H1 (cell line): ENCODE measurements around the gene CSAG2. TPM values are rescaled to one million over a fixed set of nuclear protein-coding genes. Genes with fewer than 3 reads are reported as not detected.

Experiments used
- polyA plus RNA-seq, 7 experiments: library from polyadenylated mRNA; depleted of rRNA in 3 of 7; stranded (reverse) in 5 of 7; unstranded in 2 of 7; fragments of >200 nt in 5 of 7; fragments of 200-250 nt in 2 of 7; gene quantifications; 1 replicate in 5 of 7; 2 replicates in 1 of 7; 4 replicates in 1 of 7; pipeline versions ENCODE4 v1.2.1 to v1.2.3, GENCODE V29; 2011 to 2013; ENCODE audit warnings: missing spikeins in 2 of 7, mixed read lengths in 2 of 7
- total RNA-seq: library from RNA; stranded (reverse); fragmentation: NEBNext Ultra II Directional; extraction: Animal tissue kit (Norgen Biotek cat#: 25700); gene quantifications from 2 replicates; pipeline ENCODE4 v1.2.1, GENCODE V29; 2021

Gene CSAG2
- total and polyA plus RNA-seq, 2 of the 8 experiments (the other 6 are each of a cell fraction or from before 2014, with no cell fraction given): 0.39 TPM; not detected in 1

Other genes starting within 250 kb of the CSAG2 start
- gene GABRQ, start 71.4 kb downstream of the CSAG2 start, total RNA-seq: 8.6 and 9.6 TPM in 2 replicates
- gene GABRQ, start 71.4 kb downstream of the CSAG2 start, polyA plus RNA-seq (2011; rRNA removed): 6.2 and 6.3 TPM in 2 replicates
- not detected in 2 replicates for gene MAGEA3, start 10.5 kb downstream of the CSAG2 start, total RNA-seq
- 0.06 TPM in 1 of 2 replicates, not detected in the other for gene MAGEA3, start 10.5 kb downstream of the CSAG2 start, polyA plus RNA-seq (2011; rRNA removed)
- gene MAGEA2B, start 5.4 kb upstream of the CSAG2 start, total RNA-seq: 0.29 TPM in 1 of 2 replicates, not detected in the other
- 1.3 and 1.6 TPM in 2 replicates for gene MAGEA2B, start 5.4 kb upstream of the CSAG2 start, polyA plus RNA-seq (2011; rRNA removed)
- gene CSAG1, start 24.4 kb upstream of the CSAG2 start, total RNA-seq: not detected in 2 replicates
- not detected in 2 replicates for gene CSAG1, start 24.4 kb upstream of the CSAG2 start, polyA plus RNA-seq (2011; rRNA removed)
- gene MAGEA12, start 24.5 kb upstream of the CSAG2 start, total RNA-seq: not detected in 2 replicates
- gene MAGEA12, start 24.5 kb upstream of the CSAG2 start, polyA plus RNA-seq (2011; rRNA removed): not detected in 2 replicates
- gene MAGEA2, start 44.6 kb upstream of the CSAG2 start, total RNA-seq: not detected in 2 replicates
- 0.77 and 1.4 TPM in 2 replicates for gene MAGEA2, start 44.6 kb upstream of the CSAG2 start, polyA plus RNA-seq (2011; rRNA removed)
- gene CSAG3, start 49.9 kb upstream of the CSAG2 start, total RNA-seq: not detected in 2 replicates
- 0.12 and 0.20 TPM in 2 replicates for gene CSAG3, start 49.9 kb upstream of the CSAG2 start, polyA plus RNA-seq (2011; rRNA removed)
- not detected in 2 replicates for gene MAGEA6, start 60.4 kb upstream of the CSAG2 start, total RNA-seq
- gene MAGEA6, start 60.4 kb upstream of the CSAG2 start, polyA plus RNA-seq (2011; rRNA removed): 0.08 and 0.17 TPM in 2 replicates
- 24.2 and 24.3 TPM in 2 replicates for gene CETN2, start 121.5 kb upstream of the CSAG2 start, total RNA-seq
- gene CETN2, start 121.5 kb upstream of the CSAG2 start, polyA plus RNA-seq (2011; rRNA removed): 7.6 and 13.1 TPM in 2 replicates
- 30.5 and 31.5 TPM in 2 replicates for gene NSDHL, start 121.8 kb upstream of the CSAG2 start, total RNA-seq
- gene NSDHL, start 121.8 kb upstream of the CSAG2 start, polyA plus RNA-seq (2011; rRNA removed): 26.8 and 34.6 TPM in 2 replicates
- 15.4 and 15.6 TPM in 2 replicates for gene ZNF185, start 188.8 kb upstream of the CSAG2 start, total RNA-seq
- 18.6 and 20.1 TPM in 2 replicates for gene ZNF185, start 188.8 kb upstream of the CSAG2 start, polyA plus RNA-seq (2011; rRNA removed)